ENCODE data around the gene GRK5. TPM values are rescaled to one million over a fixed set of nuclear protein-coding genes. Genes with fewer than 3 reads are reported as not detected.

Gene GRK5
- total RNA-seq, 4 donors from 2014 or later = 15.9 to 53.8 (median 18.4) TPM

GRCh38 chr10:119296703-119297102 is 89.3 kb downstream of the GRK5 start:
- TF ChIP-seq CTCF (IDR thresholded peaks at IDR 0.05) = no peak
- ATAC-seq (ENCODE audit: low FRiP score) (no peak), DNase-seq (ENCODE audit: low spot score) (no peak)

- no peak for ATAC-seq (ENCODE audit: low FRiP score)
- DNase-seq (ENCODE audit: low spot score) = no peak
Measured at GRCh38 chr10:119297207-119297968, 90.0 kb downstream of the GRK5 start.

GRCh38 chr10:119298810-119299209 is 91.4 kb downstream of the GRK5 start:
- DNase-seq (ENCODE audit: low spot score) = no peak
- no peak for TF ChIP-seq CTCF (IDR thresholded peaks at IDR 0.05)
- no peak for ATAC-seq (ENCODE audit: low FRiP score)

More at GRCh38 chr10:119297207-119297968, 90.0 kb downstream of the GRK5 start:
- no peak for TF ChIP-seq CTCF (IDR thresholded peaks at IDR 0.05)

- no peak for TF ChIP-seq CTCF (IDR thresholded peaks at IDR 0.05)
Measured at GRCh38 chr10:119299531-119299930, 92.2 kb downstream of the GRK5 start.

GRCh38 chr10:119301397-119301796 is 94.0 kb downstream of the GRK5 start:
- TF ChIP-seq CTCF (IDR thresholded peaks at IDR 0.05) = no peak
- DNase-seq (ENCODE audit: low spot score) (no peak), ATAC-seq (ENCODE audit: low FRiP score) (no peak)

More at GRCh38 chr10:119299531-119299930, 92.2 kb downstream of the GRK5 start:
- DNase-seq (ENCODE audit: low spot score) = no peak
- ATAC-seq (ENCODE audit: low FRiP score) = no peak

- DNase-seq (ENCODE audit: low spot score) = no peak
- ATAC-seq (ENCODE audit: low FRiP score) = no peak
- TF ChIP-seq CTCF (IDR thresholded peaks at IDR 0.05) = no peak
Measured at GRCh38 chr10:119302172-119302571, 94.8 kb downstream of the GRK5 start.
